ENCODE measurements around the gene BLM. TPM values are rescaled to one million over a fixed set of nuclear protein-coding genes. Genes with fewer than 3 reads are reported as not detected.

The BLM gene
- total and polyA plus RNA-seq, 2 of the 8 experiments (the other 6 are each of a cell fraction or from before 2014, with no cell fraction given) = 15.2 to 46.7 TPM

- Histone ChIP-seq H3K9ac (replicated peaks in 1 of 4; ENCODE audit: extremely low read depth in 1 of 4, low read depth in 3 of 4, low read length in 3 of 4) (no peak overlapping the region), H3K14ac (ENCODE audit: insufficient read length) (no peak overlapping the region), H2BK5ac (ENCODE audit: low read depth, low read length) (no peak overlapping the region), H2BK15ac (ENCODE audit: low read length) (no peak overlapping the region), H2BK20ac (ENCODE audit: low read length) (no peak overlapping the region), H3K4me1 (replicated peaks in 1 of 4; ENCODE audit: control insufficient read depth in 3 of 4, insufficient read depth in 4 of 4, low read length in 3 of 4) (no peaks in the 10 kb centered on the region), H3K36me3 (ENCODE audit: control insufficient read depth in 2 of 4, insufficient read depth in 4 of 4, low read length in 3 of 4) (no peaks in the 10 kb centered on the region), H3K27ac (ENCODE audit: low read depth, low read length) (no peak overlapping the region), H3K23ac (ENCODE audit: insufficient read length) (no peak overlapping the region), H4K8ac (ENCODE audit: extremely low read depth, insufficient read depth, low read length) (no peak overlapping the region), H3K27me3 (replicated peaks in 1 of 4; ENCODE audit: control insufficient read depth in 3 of 4, extremely low read depth in 1 of 4, insufficient read depth in 3 of 4, low read length in 3 of 4) (no peaks in the 10 kb centered on the region), H3K4ac (replicated peaks; ENCODE audit: insufficient read length, low read depth, low read length) (no peak overlapping the region), H4K5ac (ENCODE audit: insufficient read length, low read depth, low read length) (no peak overlapping the region), H3K23me2 (ENCODE audit: low read depth, low read length) (no peaks in the 10 kb centered on the region), H2AK5ac (ENCODE audit: low read depth, low read length) (no peak overlapping the region), H3K79me1 (ENCODE audit: low read depth, low read length) (no peaks in the 10 kb centered on the region), H2BK120ac (replicated peaks; ENCODE audit: low read depth, low read length) (no peak overlapping the region), H4K91ac (replicated peaks; ENCODE audit: insufficient read length, low read length) (no peak overlapping the region), H3K4me3 (ENCODE audit: extremely low read depth in 1 of 4, insufficient read depth in 2 of 4, low read depth in 3 of 4, low read length in 4 of 4) (no peak overlapping the region), H2AFZ (ENCODE audit: low read length) (no peak overlapping the region), H3K56ac (replicated peaks; ENCODE audit: insufficient read length, low read depth, low read length) (no peak overlapping the region), H3K9me3 (ENCODE audit: insufficient read depth in 2 of 2, low read depth in 1 of 2, low read length in 1 of 2) (no peaks in the 10 kb centered on the region), H3K4me2 (ENCODE audit: insufficient read depth in 1 of 2, low read depth in 2 of 2, low read length in 2 of 2) (no peak overlapping the region), H2BK12ac (ENCODE audit: low read depth, low read length) (no peak overlapping the region), H3K79me2 (ENCODE audit: control insufficient read depth in 1 of 2, insufficient read depth in 2 of 2, low read length in 2 of 2) (no peaks in the 10 kb centered on the region), H3K18ac (ENCODE audit: extremely low read depth, low read length) (no peak overlapping the region), H4K20me1 (replicated peaks in 1 of 2; ENCODE audit: control insufficient read depth in 1 of 2, insufficient read depth in 2 of 2, low read length in 2 of 2) (no peaks in the 10 kb centered on the region)
- FAIRE-seq (no peak), DNase-seq (ENCODE audit: low read depth in 1 of 2, low spot score in 2 of 2) (no peak)
- CTCF ChIA-PET (ENCODE audit: partially characterized antibody) = interaction anchor here (1.0 kb wide), 2 partner anchors 123 to 216 kb away, joined by 3 to 4 read pairs; no protein-coding TSS in a partner anchor
- 95% methylated on average over 4 of the region's 4 CpGs; no CpG with 5 or more reads in 1 of the 2 experiments for WGBS, 2 experiments (ENCODE audit: extremely low coverage in 1 of 2, insufficient coverage in 1 of 2, insufficient read length in 1 of 2, insufficient replicate concordance in 2 of 2, low coverage in 1 of 2, low lambda C conversion rate in 2 of 2, missing lambda C conversion rate in 1 of 2)
- POLR2A ChIA-PET (ENCODE audit: partially characterized antibody) = no interaction called here
- TF ChIP-seq KDM5A (IDR thresholded peaks at IDR 0.05; ENCODE audit: low read length) (no peak), USF2 (IDR thresholded peaks at IDR 0.05; ENCODE audit: low read length) (no peak), KDM4A (IDR thresholded peaks at IDR 0.05; ENCODE audit: low read depth, low read length, severe bottlenecking) (no peak), CHD1 (IDR thresholded peaks at IDR 0.05; ENCODE audit: low read depth, low read length) (no peak), CTBP2 (IDR thresholded peaks at IDR 0.05; ENCODE audit: borderline replicate concordance, insufficient read depth, insufficient read length, low read length) (no peak), POU5F1 (IDR thresholded peaks at IDR 0.05; ENCODE audit: low read depth, low read length) (no peak), BRCA1 (IDR thresholded peaks at IDR 0.05; ENCODE audit: low read depth, low read length) (no peak), BACH1 (IDR thresholded peaks at IDR 0.05; ENCODE audit: low read length) (no peak), SIRT6 (IDR thresholded peaks at IDR 0.05; ENCODE audit: low read length) (no peak), SP1 (IDR thresholded peaks at IDR 0.05; ENCODE audit: low read depth, low read length) (no peak), SP2 (IDR thresholded peaks at IDR 0.05; ENCODE audit: low read length) (no peak)
- TF ChIP-seq, protein P1, sequence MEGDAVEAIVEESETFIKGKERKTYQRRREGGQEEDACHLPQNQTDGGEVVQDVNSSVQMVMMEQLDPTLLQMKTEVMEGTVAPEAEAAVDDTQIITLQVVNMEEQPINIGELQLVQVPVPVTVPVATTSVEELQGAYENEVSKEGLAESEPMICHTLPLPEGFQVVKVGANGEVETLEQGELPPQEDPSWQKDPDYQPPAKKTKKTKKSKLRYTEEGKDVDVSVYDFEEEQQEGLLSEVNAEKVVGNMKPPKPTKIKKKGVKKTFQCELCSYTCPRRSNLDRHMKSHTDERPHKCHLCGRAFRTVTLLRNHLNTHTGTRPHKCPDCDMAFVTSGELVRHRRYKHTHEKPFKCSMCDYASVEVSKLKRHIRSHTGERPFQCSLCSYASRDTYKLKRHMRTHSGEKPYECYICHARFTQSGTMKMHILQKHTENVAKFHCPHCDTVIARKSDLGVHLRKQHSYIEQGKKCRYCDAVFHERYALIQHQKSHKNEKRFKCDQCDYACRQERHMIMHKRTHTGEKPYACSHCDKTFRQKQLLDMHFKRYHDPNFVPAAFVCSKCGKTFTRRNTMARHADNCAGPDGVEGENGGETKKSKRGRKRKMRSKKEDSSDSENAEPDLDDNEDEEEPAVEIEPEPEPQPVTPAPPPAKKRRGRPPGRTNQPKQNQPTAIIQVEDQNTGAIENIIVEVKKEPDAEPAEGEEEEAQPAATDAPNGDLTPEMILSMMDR (IDR thresholded peaks at IDR 0.05; ENCODE audit: control extremely low read depth in 1 of 3, insufficient read depth in 1 of 3, low read depth in 1 of 3, low read length in 3 of 3) = no peak
Observed at GRCh38 chr15:90671216-90671615, 45.9 kb upstream of the BLM start.

Measured in H1 (cell line).